Measurements from ENCODE around the gene PDZD11. TPM values are rescaled to one million over a fixed set of nuclear protein-coding genes. Genes with fewer than 3 reads are reported as not detected.

The PDZD11 gene
- total RNA-seq (2022) = 44.4 and 45.0 TPM in 2 replicates
- Bru-seq, nascent RNA = percentile 61 among the genes with signal in this experiment
- BruChase-seq, experiment 1, labeled RNA remaining after a 2-hour chase = percentile 68 among the genes with signal in this experiment
- percentile 85 among the genes with signal in this experiment for BruChase-seq, experiment 2, labeled RNA remaining after a 6-hour chase
- long read RNA-seq, transcript PDZD11-202 (8 exons, 784 nt) = minor isoform, 9 of 89 reads
- long read RNA-seq, transcript PDZD11-201 (7 exons, 1,043 nt) = major isoform, 64 of 89 reads
- long read RNA-seq, partial matches to known transcripts = 2 of 89 reads
- long read RNA-seq, other reads (novel, unspliced or antisense) = 14 of 89 reads

- H3K36me3 Mint-ChIP-seq (ENCODE audit: insufficient read depth, unreplicated experiment) = peaks cover 6% of the 10 kb centered on the region
- no peaks in the 10 kb centered on the region for H3K27me3 ChIP-seq (replicated peaks; ENCODE audit: control insufficient read depth, insufficient read depth, low read length)
- POLR2A ChIA-PET = interaction anchor here (1.0 kb wide), 1 partner anchor 9 kb away, joined by 8 read pairs; no protein-coding TSS in a partner anchor
- no peaks in the 10 kb centered on the region for H3K36me3 ChIP-seq (ENCODE audit: control insufficient read depth, insufficient read depth, low read length)
- intact Hi-C loops (cut with micrococcal nuclease; ENCODE audit: unreplicated experiment) = no loop called here
- no peaks in the 10 kb centered on the region for H3K9me3 ChIP-seq
- H3K4me1 ChIP-seq = no peaks in the 10 kb centered on the region
- peak; percentile 84 to 87 for DNase-seq
- peak within 1 kb of the TSS; percentile 84 for H3K4me3 ChIP-seq (ENCODE audit: low read depth, low read length)
- H3K9me3 Mint-ChIP-seq (ENCODE audit: unreplicated experiment) = no peaks in the 10 kb centered on the region
- H3K4me3 Mint-ChIP-seq (ENCODE audit: unreplicated experiment) = peak within 1 kb of the TSS; percentile 87
- no peaks in the 10 kb centered on the region for H3K27me3 Mint-ChIP-seq (ENCODE audit: insufficient read depth, unreplicated experiment)
- peak within 1 kb of the TSS; percentile 83 for H3K27ac Mint-ChIP-seq (ENCODE audit: unreplicated experiment)
- TF ChIP-seq, protein P1, sequence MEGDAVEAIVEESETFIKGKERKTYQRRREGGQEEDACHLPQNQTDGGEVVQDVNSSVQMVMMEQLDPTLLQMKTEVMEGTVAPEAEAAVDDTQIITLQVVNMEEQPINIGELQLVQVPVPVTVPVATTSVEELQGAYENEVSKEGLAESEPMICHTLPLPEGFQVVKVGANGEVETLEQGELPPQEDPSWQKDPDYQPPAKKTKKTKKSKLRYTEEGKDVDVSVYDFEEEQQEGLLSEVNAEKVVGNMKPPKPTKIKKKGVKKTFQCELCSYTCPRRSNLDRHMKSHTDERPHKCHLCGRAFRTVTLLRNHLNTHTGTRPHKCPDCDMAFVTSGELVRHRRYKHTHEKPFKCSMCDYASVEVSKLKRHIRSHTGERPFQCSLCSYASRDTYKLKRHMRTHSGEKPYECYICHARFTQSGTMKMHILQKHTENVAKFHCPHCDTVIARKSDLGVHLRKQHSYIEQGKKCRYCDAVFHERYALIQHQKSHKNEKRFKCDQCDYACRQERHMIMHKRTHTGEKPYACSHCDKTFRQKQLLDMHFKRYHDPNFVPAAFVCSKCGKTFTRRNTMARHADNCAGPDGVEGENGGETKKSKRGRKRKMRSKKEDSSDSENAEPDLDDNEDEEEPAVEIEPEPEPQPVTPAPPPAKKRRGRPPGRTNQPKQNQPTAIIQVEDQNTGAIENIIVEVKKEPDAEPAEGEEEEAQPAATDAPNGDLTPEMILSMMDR (IDR thresholded peaks at IDR 0.05; ENCODE audit: insufficient read depth in 1 of 2, low read depth in 1 of 2, low read length in 1 of 2, severe bottlenecking in 1 of 2, unreplicated experiment in 1 of 2) = no peak
- peaks cover 7% of the 10 kb centered on the region for H3K4me1 Mint-ChIP-seq (ENCODE audit: low read depth, unreplicated experiment)
- CTCF ChIA-PET = interaction anchor here (1.6 kb wide), 1 partner anchor 157 kb away, joined by 7 read pairs; the partner anchor contains the start of gene IGBP1
- BruUV-seq (replicated peaks) = TSS peak; percentile 62
These were observed at the start of gene PDZD11, which contains the start of gene KIF4A for GRCh38 chrX:70289793-70290770. PDZD11 (minus strand) TSS chrX:70289927; CDS start chrX:70289341, 586 bp downstream. KIF4A (plus strand) TSS chrX:70290104; CDS start chrX:70290459, 355 bp downstream.

GRCh38 chrX:70338290-70338689 is 48.6 kb upstream of the PDZD11 start:
- Histone ChIP-seq H3K4me3 (ENCODE audit: low read depth, low read length) (no peak overlapping the region), H3K4me1 (no peaks in the 10 kb centered on the region), H3K9me3 (no peaks in the 10 kb centered on the region), H3K36me3 (ENCODE audit: control insufficient read depth, insufficient read depth, low read length) (no peaks in the 10 kb centered on the region), H3K27me3 (replicated peaks; ENCODE audit: control insufficient read depth, insufficient read depth, low read length) (no peaks in the 10 kb centered on the region)
- ChIA-PET CTCF (no interaction called here), POLR2A (no interaction called here)
- Mint-ChIP-seq H3K9me3 (ENCODE audit: unreplicated experiment) (no peaks in the 10 kb centered on the region), H3K36me3 (ENCODE audit: insufficient read depth, unreplicated experiment) (peaks cover 8% of the 10 kb centered on the region), H3K4me3 (ENCODE audit: unreplicated experiment) (no peak overlapping the region), H3K27ac (ENCODE audit: unreplicated experiment) (no peak overlapping the region), H3K27me3 (ENCODE audit: insufficient read depth, unreplicated experiment) (no peaks in the 10 kb centered on the region), H3K4me1 (ENCODE audit: low read depth, unreplicated experiment) (no peaks in the 10 kb centered on the region)
- no TSS peak for BruUV-seq (replicated peaks)
- TF ChIP-seq, protein P1 (IDR thresholded peaks at IDR 0.05; ENCODE audit: insufficient read depth in 1 of 2, low read depth in 1 of 2, low read length in 1 of 2, severe bottlenecking in 1 of 2, unreplicated experiment in 1 of 2) = no peak
- no peak for DNase-seq
- intact Hi-C loops (cut with micrococcal nuclease; ENCODE audit: unreplicated experiment) = no loop called here

DNA sequence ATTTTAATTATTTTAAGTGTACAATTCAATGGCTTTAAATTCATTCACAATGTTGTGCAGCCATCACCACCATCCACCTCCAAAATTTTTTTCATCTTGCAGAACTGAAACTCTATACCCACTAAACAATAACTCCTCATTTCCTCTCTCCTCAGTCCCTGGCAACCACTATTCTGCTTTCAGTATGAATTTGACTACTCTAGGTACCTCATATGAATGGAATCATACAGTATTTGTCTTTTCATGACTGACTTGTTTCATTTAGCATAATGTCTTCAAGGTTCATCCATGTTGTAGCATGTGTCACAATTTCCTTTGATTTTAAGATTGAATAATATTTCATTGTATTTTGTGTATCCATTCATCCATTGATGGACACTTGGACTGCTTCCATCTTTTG is 47.0 kb upstream of the PDZD11 start:
- BruUV-seq (replicated peaks) = no TSS peak
- Mint-ChIP-seq H3K4me1 (ENCODE audit: low read depth, unreplicated experiment) (no peaks in the 10 kb centered on the region), H3K27me3 (ENCODE audit: insufficient read depth, unreplicated experiment) (no peaks in the 10 kb centered on the region), H3K36me3 (ENCODE audit: insufficient read depth, unreplicated experiment) (peaks cover 6% of the 10 kb centered on the region), H3K9me3 (ENCODE audit: unreplicated experiment) (no peaks in the 10 kb centered on the region), H3K27ac (ENCODE audit: unreplicated experiment) (no peak overlapping the region), H3K4me3 (ENCODE audit: unreplicated experiment) (no peak overlapping the region)
- H3K27me3 ChIP-seq (replicated peaks; ENCODE audit: control insufficient read depth, insufficient read depth, low read length) = no peaks in the 10 kb centered on the region
- TF ChIP-seq, protein P1 (IDR thresholded peaks at IDR 0.05; ENCODE audit: insufficient read depth in 1 of 2, low read depth in 1 of 2, low read length in 1 of 2, severe bottlenecking in 1 of 2, unreplicated experiment in 1 of 2) = no peak
- DNase-seq = no peak
- intact Hi-C loops (cut with micrococcal nuclease; ENCODE audit: unreplicated experiment) = no loop called here
- no peak overlapping the region for H3K4me3 ChIP-seq (ENCODE audit: low read depth, low read length)
- H3K36me3 ChIP-seq (ENCODE audit: control insufficient read depth, insufficient read depth, low read length) = no peaks in the 10 kb centered on the region
- ChIA-PET POLR2A (no interaction called here), CTCF (no interaction called here)
- H3K9me3 ChIP-seq = no peaks in the 10 kb centered on the region
- no peaks in the 10 kb centered on the region for H3K4me1 ChIP-seq
